Activated CD4-positive, alpha-beta T cell treated with anti-CD3 and anti-CD28 coated beads, Interleukin-2, amount 50 U/mL, for 24 hours (primary cell): ENCODE data around the gene RASL10B.

Source experiments
- DNase-seq, 2 donors: peaks; one replicate each; pipeline ENCODE4 v3.0.0-alpha.2; 2020; ENCODE audit warnings: low read depth in 1 of 2, low spot score in 1 of 2

The RASL10B gene

GRCh38 chr17:35763767-35764122, 32.3 kb downstream of the RASL10B start:
- DNase-seq, result no peak

GRCh38 chr17:35764123-35764991, 32.9 kb downstream of the RASL10B start:
- DNase-seq, result peak; percentile 74 to 78

- DNase-seq, result no peak
These were observed 33.8 kb downstream of the RASL10B start for GRCh38 chr17:35765086-35765710.

GRCh38 chr17:35765756-35766488, 34.5 kb downstream of the RASL10B start:
- no peak for DNase-seq

GRCh38 chr17:35766489-35766877, 35.0 kb downstream of the RASL10B start:
- DNase-seq, result no peak

GRCh38 chr17:35766903-35767510, 35.6 kb downstream of the RASL10B start:
- DNase-seq, result no peak

GRCh38 chr17:35768797-35769196, 37.4 kb downstream of the RASL10B start:
- no peak for DNase-seq

- no peak for DNase-seq
These were observed 38.6 kb downstream of the RASL10B start for GRCh38 chr17:35769895-35770486.

GRCh38 chr17:35773129-35773528, 41.7 kb downstream of the RASL10B start:
- no peak for DNase-seq

- DNase-seq, result no peak
These were observed 42.4 kb downstream of the RASL10B start for GRCh38 chr17:35773679-35774425.

GRCh38 chr17:35774499-35774898, 43.1 kb downstream of the RASL10B start:
- no peak for DNase-seq

GRCh38 chr17:35775039-35775438, 43.6 kb downstream of the RASL10B start:
- no peak for DNase-seq

- no peak for DNase-seq
These were observed 44.1 kb downstream of the RASL10B start for GRCh38 chr17:35775583-35775982.

GRCh38 chr17:35778641-35779196, 47.3 kb downstream of the RASL10B start:
- no peak for DNase-seq

GRCh38 chr17:35780950-35781349, 49.5 kb downstream of the RASL10B start:
- DNase-seq, result no peak

- DNase-seq, result no peak
These were observed 53.5 kb downstream of the RASL10B start for GRCh38 chr17:35784895-35785294.

- no peak for DNase-seq
These were observed 55.5 kb downstream of the RASL10B start for GRCh38 chr17:35786941-35787432.

GRCh38 chr17:35788477-35789368, 57.3 kb downstream of the RASL10B start:
- no peak for DNase-seq

- no peak for DNase-seq
These were observed 59.4 kb downstream of the RASL10B start for GRCh38 chr17:35790841-35791240.
